Naive B cell (primary cell): ENCODE measurements around the gene CACNA1A. TPM values are rescaled to one million over a fixed set of nuclear protein-coding genes. Genes with fewer than 3 reads are reported as not detected.
"Not testable (repeated sequence)": the region's sequence is repeated elsewhere in the genome, so short reads cannot be mapped to it uniquely, and the experiment has no call there.

Experiments
- ATAC-seq, 2 donors: fragments of 150-1000 bp; cut with Tn5 transposase; 2 replicates each; pipeline ENCODE4 v1.10.0; 2021; ENCODE audit warnings: low read depth in 2 of 2, mild to moderate bottlenecking in 2 of 2, moderate library complexity in 2 of 2
- DNase-seq: peaks from one replicate; pipeline ENCODE4 v3.0.0; 2022
- H3K27ac Mint-ChIP-seq, 6 donors: one replicate each; pipeline ENCODE4 v1.8.0; 2020 to 2022; ENCODE audit warnings: mild to moderate bottlenecking in 6 of 6, mixed read lengths in 6 of 6, moderate library complexity in 5 of 6, inconsistent platforms in 2 of 6
- H3K27me3 Mint-ChIP-seq, 3 donors: one replicate each; pipeline ENCODE4 v1.8.0; 2021 to 2022; ENCODE audit warnings: mixed read lengths in 3 of 3, mild to moderate bottlenecking in 1 of 3
- H3K36me3 Mint-ChIP-seq, 2 donors: one replicate each; pipeline ENCODE4 v1.8.0; 2020 to 2022; ENCODE audit warnings: mixed read lengths in 2 of 2, inconsistent platforms in 1 of 2, mild to moderate bottlenecking in 1 of 2
- H3K4me1 Mint-ChIP-seq, 3 donors: one replicate each; pipeline ENCODE4 v1.8.0; 2020 to 2022; ENCODE audit warnings: mixed read lengths in 3 of 3, inconsistent platforms in 1 of 3, mild to moderate bottlenecking in 1 of 3, moderate library complexity in 1 of 3
- H3K4me3 Mint-ChIP-seq, 8 donors: one replicate each; pipeline ENCODE4 v1.8.0; 2020 to 2022; ENCODE audit warnings: mild to moderate bottlenecking in 8 of 8, mixed read lengths in 8 of 8, moderate library complexity in 8 of 8, inconsistent platforms in 2 of 8
- H3K9me3 Mint-ChIP-seq, 7 donors: one replicate each; pipeline ENCODE4 v1.8.0; 2020 to 2022; ENCODE audit warnings: mixed read lengths in 7 of 7, mild to moderate bottlenecking in 5 of 7, inconsistent platforms in 2 of 7, moderate library complexity in 1 of 7
- polyA plus RNA-seq, 6 donors: library from polyadenylated mRNA; unstranded; fragments of 300-500 nt; fragmentation: Illumina TruSeq; gene quantifications; one replicate each; pipeline ENCODE4 v1.2.3, GENCODE V29; 2021; ENCODE audit warnings: low read depth in 6 of 6

CACNA1A gene
- polyA plus RNA-seq, 6 donors from 2014 or later = 0.24 to 2.2 (median 1.3) TPM

DNA sequence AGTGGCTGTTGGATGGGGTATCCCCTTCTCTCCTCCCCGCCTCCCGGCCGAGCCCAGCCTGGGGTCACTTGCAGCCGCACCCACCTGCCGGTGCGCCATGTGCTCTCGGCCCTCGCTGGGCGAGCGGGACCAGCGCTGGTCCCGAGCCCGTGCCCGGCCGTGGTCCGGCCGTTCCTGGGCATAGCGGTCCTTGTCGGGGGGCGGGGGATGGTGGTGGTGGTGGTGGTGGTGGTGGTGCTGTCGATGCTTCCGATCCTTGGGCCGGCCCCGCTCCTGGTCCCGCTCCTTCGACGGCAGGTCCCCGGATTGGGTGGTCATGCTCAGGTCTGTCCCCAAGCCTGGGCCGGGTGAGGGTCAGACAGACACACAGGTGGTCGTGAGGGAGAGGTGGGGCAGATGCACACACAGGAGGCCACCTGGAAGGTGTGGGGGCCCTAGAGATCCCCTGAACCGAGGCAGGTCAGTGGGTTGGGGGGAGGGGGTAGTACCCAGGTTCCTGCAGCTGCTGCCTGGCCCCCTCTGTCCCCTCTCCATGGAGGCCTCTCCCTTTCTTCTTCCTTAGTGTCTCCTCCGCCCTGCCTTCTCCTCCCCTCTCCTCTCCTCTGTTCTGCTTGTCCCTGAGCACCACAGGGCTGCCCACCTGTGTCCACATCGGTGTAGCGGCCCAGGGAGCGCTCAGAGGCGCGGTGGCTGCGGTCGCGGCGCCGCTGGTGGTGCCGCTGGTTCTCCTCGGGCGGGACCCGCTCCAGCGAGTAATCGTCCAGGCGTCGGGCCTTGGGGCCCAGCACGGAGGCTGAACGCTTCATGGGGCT is 297.4 kb downstream of the CACNA1A start:
- peak overlapping the region; percentile 53 to 94 (median 82) for H3K27ac Mint-ChIP-seq
- peak overlapping the region; percentile 80 to 98 (median 92) for H3K4me3 Mint-ChIP-seq
- H3K4me1 Mint-ChIP-seq = peaks cover 42 to 58% (median 50%) of the 10 kb centered on the region in 3 donors
- H3K36me3 Mint-ChIP-seq = no peaks in the 10 kb centered on the region
- no peaks in the 10 kb centered on the region for H3K9me3 Mint-ChIP-seq
- ATAC-seq = peak; percentile 29 to 31
- no peaks in the 10 kb centered on the region for H3K27me3 Mint-ChIP-seq
- peak; percentile 27 for DNase-seq

- ATAC-seq (peak; percentile 87 to 88), DNase-seq (peak; percentile 85)
- peak overlapping the region; percentile 90 to 99 (median 96) for H3K27ac Mint-ChIP-seq
- H3K27me3 Mint-ChIP-seq = no peaks in the 10 kb centered on the region
- no peaks in the 10 kb centered on the region for H3K9me3 Mint-ChIP-seq
- H3K36me3 Mint-ChIP-seq = no peaks in the 10 kb centered on the region
- peaks cover 38 to 49% (median 42%) of the 10 kb centered on the region in 3 donors for H3K4me1 Mint-ChIP-seq
- H3K4me3 Mint-ChIP-seq = peak overlapping the region; percentile 80 to 98 (median 92)
These were observed 298.2 kb downstream of the CACNA1A start for GRCh38 chr19:13207846-13208671.

GRCh38 chr19:13207237-13207845 is 298.9 kb downstream of the CACNA1A start:
- peak overlapping the region in 1 of 6 donors; percentile 90 for H3K27ac Mint-ChIP-seq
- no peaks in the 10 kb centered on the region for H3K36me3 Mint-ChIP-seq
- peaks cover 33 to 44% (median 36%) of the 10 kb centered on the region in 3 donors for H3K4me1 Mint-ChIP-seq
- H3K9me3 Mint-ChIP-seq = no peaks in the 10 kb centered on the region
- ATAC-seq (no peak), DNase-seq (no peak)
- no peaks in the 10 kb centered on the region for H3K27me3 Mint-ChIP-seq
- H3K4me3 Mint-ChIP-seq = peak overlapping the region in 3 of 8 donors; percentile 80 to 94 (median 87)

DNA sequence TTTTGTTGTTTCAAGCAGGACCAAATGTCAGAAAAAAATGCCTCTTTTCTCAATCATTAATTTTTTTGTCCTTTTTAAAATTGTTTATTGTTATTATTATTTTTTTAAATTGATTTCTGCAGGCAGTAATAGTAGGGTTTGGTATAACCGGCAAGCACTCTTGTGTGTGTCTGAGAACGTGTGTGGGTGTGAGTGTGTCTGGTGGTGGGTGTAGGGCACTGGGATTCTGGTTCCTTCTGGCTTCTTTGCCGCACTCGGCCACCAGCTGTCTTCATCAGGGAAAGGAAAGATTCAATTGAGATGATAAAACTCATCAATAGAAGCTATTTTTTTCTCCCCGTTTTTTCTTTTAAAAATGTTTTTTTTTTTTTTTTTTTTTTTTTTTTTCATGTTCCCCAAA is 299.7 kb downstream of the CACNA1A start:
- no peaks in the 10 kb centered on the region for H3K36me3 Mint-ChIP-seq
- ATAC-seq = no peak
- H3K27ac Mint-ChIP-seq = peak overlapping the region in 3 of 6 donors; percentile 23 to 93 (median 51)

DNA sequence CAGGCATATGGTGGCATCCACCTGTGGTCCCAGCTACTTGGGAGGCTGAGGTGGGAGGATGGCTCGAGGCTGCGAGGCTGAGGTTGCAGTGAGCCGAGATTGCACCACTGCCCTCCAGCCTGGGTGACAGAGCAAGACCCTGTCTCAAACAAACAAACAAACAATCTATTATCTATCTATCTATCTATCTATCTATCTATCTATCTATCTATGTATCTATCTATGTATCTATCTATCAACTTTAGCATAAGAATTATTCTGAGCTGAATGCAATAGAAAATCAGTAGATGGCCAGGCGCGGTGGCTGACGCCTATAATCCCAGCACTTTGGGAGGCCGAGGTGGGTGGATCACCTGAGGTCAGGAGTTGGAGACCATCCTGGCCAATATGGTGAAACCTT is 304.2 kb downstream of the CACNA1A start:
- not testable (repeated sequence) for H3K9me3 Mint-ChIP-seq, ATAC-seq, DNase-seq, H3K27ac Mint-ChIP-seq, H3K27me3 Mint-ChIP-seq, H3K36me3 Mint-ChIP-seq, H3K4me3 Mint-ChIP-seq
- H3K4me1 Mint-ChIP-seq = peaks cover 6 to 15% (median 15%) of the 10 kb centered on the region in 3 donors

More for the DNA sequence above, 299.7 kb downstream of the CACNA1A start:
- no peak for DNase-seq
- Mint-ChIP-seq H3K27me3 (no peaks in the 10 kb centered on the region), H3K4me1 (peaks cover 27 to 41% (median 31%) of the 10 kb centered on the region in 3 donors), H3K9me3 (no peaks in the 10 kb centered on the region), H3K4me3 (peak overlapping the region; percentile 11 to 81 (median 66))

GRCh38 chr19:13198634-13199033 is 307.6 kb downstream of the CACNA1A start:
- Mint-ChIP-seq H3K9me3 (peaks cover 0 to 1% (median 0%) of the 10 kb centered on the region in 7 donors), H3K4me3 (peak overlapping the region in 1 of 8 donors; percentile 35), H3K36me3 (no peaks in the 10 kb centered on the region), H3K27me3 (no peaks in the 10 kb centered on the region), H3K4me1 (peaks cover 11 to 21% (median 21%) of the 10 kb centered on the region in 3 donors), H3K27ac (peak overlapping the region in 2 of 6 donors; percentile 32 to 52)
- no peak for ATAC-seq
- no peak for DNase-seq

GRCh38 chr19:13195678-13196077 is 310.6 kb downstream of the CACNA1A start:
- DNase-seq = peak; percentile 46
- Mint-ChIP-seq H3K27ac (peak overlapping the region in 3 of 6 donors; percentile 50 to 77 (median 58)), H3K4me3 (peak overlapping the region in 4 of 8 donors; percentile 30 to 84 (median 46))

DNA sequence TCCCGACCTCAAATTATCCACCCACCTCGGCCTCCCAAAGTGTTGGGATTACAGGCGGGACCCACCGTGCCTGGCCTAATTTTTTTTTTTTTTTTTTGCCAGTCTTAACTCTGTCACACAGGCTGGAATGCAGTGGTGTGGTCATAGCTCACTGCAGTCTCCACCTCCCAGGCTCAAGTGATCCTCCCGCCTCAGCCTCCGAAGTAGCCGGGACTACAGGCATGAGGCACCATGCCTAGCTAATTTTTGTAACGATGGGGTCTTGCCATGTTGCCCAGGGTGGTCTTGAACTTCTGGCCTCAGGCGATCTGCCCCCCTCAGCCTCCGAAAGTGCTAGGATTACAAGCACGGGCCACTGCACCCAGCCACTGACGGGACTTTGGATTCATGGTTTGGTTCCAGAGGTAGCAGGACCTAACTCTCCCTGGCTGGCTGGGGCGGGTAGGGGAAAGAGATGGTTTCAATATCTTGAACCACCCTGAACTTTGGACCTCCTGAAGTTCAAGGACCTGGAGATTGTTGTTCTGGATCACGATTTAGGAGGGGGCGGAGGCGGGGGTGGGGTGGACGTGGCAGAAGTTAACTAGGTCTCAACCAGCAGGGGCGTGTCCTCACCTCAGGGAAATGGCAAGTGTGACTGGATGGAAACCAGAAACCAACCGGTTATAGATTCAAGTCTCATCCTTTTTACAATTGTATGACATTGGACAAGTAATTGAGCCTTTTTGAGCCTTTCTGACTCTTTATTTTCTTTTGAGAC is 315.3 kb downstream of the CACNA1A start:
- peak overlapping the region in 1 of 6 donors; percentile 24 for H3K27ac Mint-ChIP-seq
- H3K4me3 Mint-ChIP-seq = no peak overlapping the region
- peaks cover 0 to 2% (median 0%) of the 10 kb centered on the region in 7 donors for H3K9me3 Mint-ChIP-seq
- no peak for ATAC-seq
- no peaks in the 10 kb centered on the region for H3K27me3 Mint-ChIP-seq
- DNase-seq = no peak
- no peaks in the 10 kb centered on the region for H3K36me3 Mint-ChIP-seq
- H3K4me1 Mint-ChIP-seq = peaks cover 18 to 66% (median 33%) of the 10 kb centered on the region in 3 donors

More at GRCh38 chr19:13195678-13196077, 310.6 kb downstream of the CACNA1A start:
- no peaks in the 10 kb centered on the region for H3K36me3 Mint-ChIP-seq
- peaks cover 0 to 2% (median 0%) of the 10 kb centered on the region in 7 donors for H3K9me3 Mint-ChIP-seq
- H3K27me3 Mint-ChIP-seq = no peaks in the 10 kb centered on the region
- ATAC-seq = peak; percentile 60 to 71
- peaks cover 13 to 36% (median 28%) of the 10 kb centered on the region in 3 donors for H3K4me1 Mint-ChIP-seq

GRCh38 chr19:13189600-13189999 is 316.7 kb downstream of the CACNA1A start:
- Mint-ChIP-seq H3K4me1 (peaks cover 12 to 57% (median 31%) of the 10 kb centered on the region in 3 donors), H3K27ac (peak overlapping the region in 2 of 6 donors; percentile 38 to 41), H3K27me3 (no peaks in the 10 kb centered on the region), H3K36me3 (no peaks in the 10 kb centered on the region), H3K4me3 (peak overlapping the region in 2 of 8 donors; percentile 20 to 44), H3K9me3 (peaks cover 0 to 2% (median 0%) of the 10 kb centered on the region in 7 donors)
- ATAC-seq (peak in 1 of 2 donors; percentile 35), DNase-seq (no peak)

DNA sequence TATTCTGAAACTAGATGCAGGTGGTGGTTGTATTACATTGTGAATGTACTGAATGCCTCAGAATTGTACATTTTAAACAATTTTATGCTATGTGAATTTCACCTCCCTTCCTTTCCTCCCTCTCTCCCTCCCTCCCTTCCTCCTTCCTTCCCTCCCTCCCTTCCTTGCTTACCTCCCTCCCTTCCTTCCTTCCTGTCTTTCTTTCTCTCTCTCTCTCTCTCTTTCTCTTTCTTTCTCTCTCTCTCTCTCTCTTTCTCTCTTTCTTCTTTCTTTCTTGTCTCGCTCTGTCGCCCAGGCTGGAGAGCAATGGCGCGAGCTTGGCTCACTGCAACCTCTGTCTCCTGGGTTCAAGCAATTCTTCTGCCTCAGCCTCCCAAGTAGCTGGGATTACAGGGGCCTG is 318.9 kb downstream of the CACNA1A start:
- Mint-ChIP-seq H3K27me3 (no peaks in the 10 kb centered on the region), H3K4me1 (peaks cover 7 to 48% (median 21%) of the 10 kb centered on the region in 3 donors), H3K36me3 (no peaks in the 10 kb centered on the region), H3K27ac (peak overlapping the region; percentile 5 to 90 (median 76)), H3K4me3 (peak overlapping the region in 2 of 8 donors; percentile 59 to 66), H3K9me3 (no peaks in the 10 kb centered on the region)
- ATAC-seq (no peak), DNase-seq (no peak)

- not testable (repeated sequence) for ATAC-seq, H3K9me3 Mint-ChIP-seq, H3K4me3 Mint-ChIP-seq, H3K36me3 Mint-ChIP-seq, H3K27me3 Mint-ChIP-seq, H3K27ac Mint-ChIP-seq, DNase-seq
- H3K4me1 Mint-ChIP-seq = peaks cover 13 to 54% (median 28%) of the 10 kb centered on the region in 3 donors
These were observed 319.6 kb downstream of the CACNA1A start for GRCh38 chr19:13186688-13187087.
